ENCODE results near the gene MYH11.

MYH11 gene

DNA sequence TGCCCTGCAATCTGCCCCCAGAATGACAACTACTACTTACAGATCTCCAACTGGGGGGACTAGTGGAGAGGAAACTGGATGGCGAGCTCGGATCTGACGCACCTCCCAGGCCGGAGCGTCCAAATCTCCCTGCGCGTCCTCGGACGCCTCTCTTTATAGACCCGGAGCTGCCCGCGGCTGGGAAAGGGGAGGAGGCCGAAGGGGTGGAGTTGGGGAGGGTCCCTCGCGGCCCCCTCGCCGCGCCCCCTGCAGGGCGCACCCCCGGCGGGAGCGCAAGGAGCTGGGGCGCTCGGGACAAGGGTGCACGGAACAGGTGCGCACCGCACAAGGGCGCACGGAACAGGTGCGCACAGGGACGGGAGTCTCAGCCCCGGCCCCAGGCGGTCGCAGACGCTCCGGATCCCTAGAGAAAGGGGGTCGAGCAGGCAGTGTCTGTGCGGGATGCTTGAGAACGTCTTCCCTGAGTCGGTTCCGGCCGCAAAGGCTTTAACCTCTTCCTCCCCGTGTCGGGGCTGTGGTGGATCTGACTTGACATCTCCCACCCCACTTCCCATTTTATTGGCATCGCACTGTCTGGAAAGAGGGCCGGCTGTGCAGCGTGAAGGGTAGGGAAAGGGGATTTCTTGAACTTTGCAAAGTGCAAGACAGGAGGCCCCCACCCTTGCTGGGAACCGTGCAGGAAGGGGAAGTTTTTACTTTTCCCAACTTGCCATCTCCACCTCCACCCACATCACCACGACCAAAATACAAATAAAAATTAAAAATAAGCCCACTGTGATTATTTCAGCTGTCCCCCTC is at the start of gene MYH11:
MYH11 (minus strand) TSS at position 128 of the 798 bp plus-strand sequence. CDS start 18,776 bp downstream, outside the sequence.
- DNase-seq (ENCODE audit: low read depth), result no peak

GRCh38 chr16:15906439-15906838 is 49.6 kb upstream of the MYH11 start:
- no peak for DNase-seq (ENCODE audit: low read depth)

GRCh38 chr16:15903960-15904359 is 47.1 kb upstream of the MYH11 start:
- DNase-seq (ENCODE audit: low read depth), result no peak

GRCh38 chr16:15900901-15901500 is 44.2 kb upstream of the MYH11 start:
- no peak for DNase-seq (ENCODE audit: low read depth)

DNA sequence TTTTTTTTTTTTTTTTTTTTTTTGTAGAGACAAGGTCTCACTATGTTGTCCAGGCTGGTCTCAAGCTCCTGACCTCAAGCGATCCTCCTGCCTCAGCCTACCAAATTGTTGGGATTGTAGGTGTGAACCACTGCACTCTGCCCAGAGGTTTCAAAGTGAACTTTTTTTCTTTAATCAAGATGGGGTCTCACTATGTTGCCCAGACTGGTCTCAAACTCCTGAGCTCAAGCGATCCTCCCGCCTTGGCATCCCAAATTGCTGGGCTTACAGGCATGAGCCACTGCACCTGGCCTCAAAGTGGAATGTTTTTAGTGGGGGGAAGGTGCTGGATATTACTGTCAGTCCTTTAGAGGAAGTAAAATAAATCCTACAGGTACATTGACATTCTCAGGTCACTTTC is 43.5 kb upstream of the MYH11 start:
- DNase-seq (ENCODE audit: low read depth), result no peak

- DNase-seq (ENCODE audit: low read depth), result no peak
Observed at GRCh38 chr16:15899538-15900100, 42.8 kb upstream of the MYH11 start.

- no peak for DNase-seq (ENCODE audit: low read depth)
Observed at GRCh38 chr16:15898654-15899053, 41.8 kb upstream of the MYH11 start.

- no peak for DNase-seq (ENCODE audit: low read depth)
Observed at GRCh38 chr16:15897834-15898254, 41.0 kb upstream of the MYH11 start.

GRCh38 chr16:15897121-15897780 is 40.4 kb upstream of the MYH11 start:
- no peak for DNase-seq (ENCODE audit: low read depth)

GRCh38 chr16:15894571-15895374 is 37.9 kb upstream of the MYH11 start:
- no peak for DNase-seq (ENCODE audit: low read depth)

DNA sequence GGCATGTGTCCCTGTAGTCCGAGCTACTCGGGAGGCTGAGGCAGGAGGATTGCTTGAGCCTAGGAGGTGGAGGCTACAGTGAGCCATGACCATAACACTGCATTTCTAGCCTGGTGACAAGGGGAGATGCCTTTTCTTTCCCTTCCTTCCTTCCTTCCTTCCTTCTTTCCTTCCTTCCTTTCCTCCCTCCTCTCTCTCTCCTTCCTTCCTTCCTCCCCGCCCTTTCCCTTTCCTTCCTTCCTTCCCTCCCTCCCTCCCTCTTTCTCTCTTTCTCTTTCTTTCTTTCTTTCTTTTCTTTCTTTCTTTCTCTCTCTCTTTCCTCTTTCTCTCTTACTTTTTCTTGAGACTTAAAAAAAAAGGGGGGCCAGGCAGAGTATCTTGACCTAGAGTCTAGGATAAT is 34.7 kb upstream of the MYH11 start:
- DNase-seq (ENCODE audit: low read depth), result no peak

GRCh38 chr16:15888072-15888976 is 31.5 kb upstream of the MYH11 start, which contains the start of gene CEP20:
Gene CEP20 (minus strand): TSS chr16:15888603. CDS start chr16:15888585, 18 bp downstream.
- peak; percentile 99 for DNase-seq (ENCODE audit: low read depth)

DNA sequence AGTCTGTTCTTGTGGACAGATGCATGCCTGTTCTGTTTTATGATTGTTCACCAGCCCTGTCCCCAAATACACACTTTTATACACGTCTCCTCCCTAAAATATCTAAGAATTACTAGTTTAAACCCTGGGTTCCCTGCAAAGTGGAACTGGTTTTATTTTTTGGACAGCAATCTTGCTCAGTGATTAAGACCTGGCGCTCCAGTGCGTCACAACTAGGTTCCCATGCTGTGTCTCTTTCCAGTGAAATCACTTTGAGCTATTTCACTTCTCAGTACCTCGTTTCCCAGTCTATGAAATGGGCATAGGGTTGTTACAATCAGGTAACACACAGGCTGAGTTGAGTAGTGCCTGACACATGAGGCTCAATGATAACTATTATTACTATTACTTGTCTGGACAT is 30.5 kb upstream of the MYH11 start:
- DNase-seq (ENCODE audit: low read depth), result no peak

- no peak for DNase-seq (ENCODE audit: low read depth)
Observed at GRCh38 chr16:15886078-15886477, 29.2 kb upstream of the MYH11 start.

DNA sequence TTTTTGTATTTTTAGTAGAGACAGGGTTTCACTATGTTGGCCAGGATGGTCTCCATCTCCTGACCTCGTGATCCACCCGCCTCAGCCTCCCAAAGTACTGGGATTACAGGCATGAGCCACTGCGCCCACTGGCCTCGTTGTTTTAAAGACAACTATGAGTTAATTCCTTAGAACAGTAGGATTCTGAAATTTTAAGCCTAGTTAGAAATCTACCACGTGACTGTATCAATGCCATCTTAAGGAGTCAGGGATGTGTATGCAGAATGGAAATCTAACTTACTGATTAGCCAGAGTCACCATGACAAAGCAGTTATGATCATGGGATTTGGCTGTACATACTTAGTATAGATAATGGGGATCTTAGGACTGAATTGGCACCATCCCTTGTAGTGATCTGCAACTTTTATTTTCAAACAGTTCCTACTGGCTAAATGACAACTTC is 28.8 kb upstream of the MYH11 start:
- no peak for DNase-seq (ENCODE audit: low read depth)

GRCh38 chr16:15882563-15882962 is 25.7 kb upstream of the MYH11 start:
- DNase-seq (ENCODE audit: low read depth), result no peak

- DNase-seq (ENCODE audit: low read depth), result no peak
Observed at GRCh38 chr16:15881794-15882379, 25.1 kb upstream of the MYH11 start.

DNA sequence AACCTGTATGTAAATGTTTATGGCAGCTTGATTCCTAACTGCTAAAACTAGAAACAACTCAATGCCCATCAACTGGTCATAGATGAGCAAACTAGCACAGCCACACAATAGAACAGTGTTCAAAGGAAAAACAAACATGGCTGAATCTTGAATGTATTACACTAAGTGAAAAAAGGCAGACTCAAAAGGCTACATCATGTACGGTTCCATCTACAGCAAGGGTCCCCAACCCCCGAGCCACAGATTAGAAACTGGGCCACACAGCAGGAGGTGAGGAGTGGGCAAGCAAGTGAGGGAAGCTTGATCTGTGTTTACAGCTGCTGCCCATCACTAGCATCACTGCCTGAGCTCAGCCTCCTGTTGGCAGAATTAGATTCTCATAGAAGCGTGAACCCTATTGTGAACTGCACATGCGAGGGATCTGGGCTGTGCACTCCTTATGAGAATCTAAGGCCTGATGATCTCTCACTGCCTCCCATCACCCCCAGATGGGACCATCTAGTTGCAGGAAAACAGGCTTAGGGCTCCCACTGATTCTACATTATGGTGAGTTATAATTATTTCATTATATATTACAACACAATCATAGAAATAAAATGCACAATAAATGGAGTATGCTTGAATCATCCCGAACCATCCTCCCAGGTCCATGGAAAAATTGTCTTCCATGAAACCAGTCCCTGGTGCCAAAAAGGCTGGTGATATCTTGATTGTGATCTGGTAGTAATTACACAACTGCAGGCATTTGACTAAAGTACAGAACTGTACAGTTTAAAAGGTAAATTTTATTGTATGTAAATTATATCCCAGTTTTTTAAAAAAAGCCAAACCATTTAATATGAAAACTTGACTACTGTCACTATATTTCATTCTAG is 23.8 kb upstream of the MYH11 start:
- no peak for DNase-seq (ENCODE audit: low read depth)

- DNase-seq (ENCODE audit: low read depth), result no peak
Observed at GRCh38 chr16:15879255-15879811, 22.5 kb upstream of the MYH11 start.

All from stimulated activated CD8-positive, alpha-beta memory T cell treated with anti-CD3 and anti-CD28 coated beads, Interleukin-15, amount 100 ng/mL, for 24 hours (primary cell).